Fibroblast of lung (primary cell): ENCODE data around the gene BRAF.

Source experiments
- CTCF ChIP-seq, 2 donors: IDR thresholded peaks in 1 of 2; conservative IDR thresholded peaks in 1 of 2; 1 replicate in 1 of 2; 2 replicates in 1 of 2; pipeline ENCODE4 v1.5.1; 2011 to 2012; ENCODE audit warnings: low read length in 2 of 2, control low read depth in 1 of 2, inconsistent platforms in 1 of 2, low read depth in 1 of 2, mild to moderate bottlenecking in 1 of 2
- EZH2 ChIP-seq: IDR thresholded peaks from 2 replicates; pipeline ENCODE4 v1.5.1; 2012; ENCODE audit warnings: low read length, control low read depth, mild to moderate bottlenecking; ENCODE audit errors: missing control alignments

- TF ChIP-seq CTCF (conservative IDR thresholded peaks at IDR 0.05 in 1 of 2, IDR thresholded peaks at IDR 0.05 in 1 of 2; ENCODE audit: low read depth in 1 of 2, low read length in 2 of 2) = no peak
- TF ChIP-seq EZH2 = no peak
Measured at GRCh38 chr7:140673774-140674155, 251.0 kb downstream of the BRAF start.
